ENCODE measurements around the gene BRCA2.

DNA sequence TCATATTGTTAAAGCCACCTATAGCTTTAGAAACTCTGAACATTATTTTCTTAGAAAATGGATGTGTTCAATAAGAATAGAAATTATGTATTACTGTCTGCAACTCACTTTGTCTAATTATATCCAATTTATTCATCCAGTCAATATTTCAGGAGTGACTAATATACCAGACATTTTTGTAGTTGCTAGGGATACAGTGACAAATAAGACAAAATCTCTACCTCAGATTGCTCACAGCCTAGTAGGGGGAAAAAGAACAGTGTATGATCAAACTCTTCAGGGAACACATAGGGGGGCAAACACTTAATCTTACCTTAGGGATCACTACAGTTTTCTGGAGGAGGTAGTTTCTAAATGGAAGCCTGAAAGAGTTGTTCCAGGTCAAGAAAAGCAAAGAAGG lies 8.6 kb downstream of the BRCA2 start:
- no peak for TF ChIP-seq SUZ12 (IDR thresholded peaks at IDR 0.05; ENCODE audit: extremely low read depth, insufficient read depth, insufficient read length)
- TF ChIP-seq ZNF274 (IDR thresholded peaks at IDR 0.05; ENCODE audit: low read depth, low read length), result no peak
- no peak for TF ChIP-seq YY1 (IDR thresholded peaks at IDR 0.05; ENCODE audit: insufficient read depth, insufficient read length)
